Stimulated activated effector memory CD8-positive, alpha-beta T cell treated with anti-CD3 and anti-CD28 coated beads, Interleukin-12 subunit alpha, Interleukin-12 subunit beta, amount 100 ng/mL, for 72 hours (primary cell): ENCODE measurements around the gene CHCHD3.
"Not testable (repeated sequence)": the region's sequence is repeated elsewhere in the genome, so short reads cannot be mapped to it uniquely, and the experiment has no call there.

Experiments
- ATAC-seq: fragments of 150-1000 bp; cut with Tn5 transposase; 2 replicates; pipeline ENCODE4 v1.10.0; 2021
- DNase-seq, 2 donors: peaks; one replicate each; pipeline ENCODE4 v3.0.0; 2021 to 2022; ENCODE audit warnings: low spot score in 2 of 2
- H3K27ac Mint-ChIP-seq: one replicate; pipeline ENCODE4 v1.8.0; 2022; ENCODE audit warnings: mild to moderate bottlenecking, mixed read lengths
- H3K36me3 Mint-ChIP-seq: one replicate; pipeline ENCODE4 v1.8.0; 2022; ENCODE audit warnings: mild to moderate bottlenecking, mixed read lengths
- H3K4me1 Mint-ChIP-seq: one replicate; pipeline ENCODE4 v1.8.0; 2022; ENCODE audit warnings: mixed read lengths
- H3K4me3 Mint-ChIP-seq: one replicate; pipeline ENCODE4 v1.8.0; 2022; ENCODE audit warnings: mild to moderate bottlenecking, mixed read lengths
- H3K9me3 Mint-ChIP-seq: one replicate; pipeline ENCODE4 v1.8.0; 2022; ENCODE audit warnings: mixed read lengths

Gene CHCHD3

DNA sequence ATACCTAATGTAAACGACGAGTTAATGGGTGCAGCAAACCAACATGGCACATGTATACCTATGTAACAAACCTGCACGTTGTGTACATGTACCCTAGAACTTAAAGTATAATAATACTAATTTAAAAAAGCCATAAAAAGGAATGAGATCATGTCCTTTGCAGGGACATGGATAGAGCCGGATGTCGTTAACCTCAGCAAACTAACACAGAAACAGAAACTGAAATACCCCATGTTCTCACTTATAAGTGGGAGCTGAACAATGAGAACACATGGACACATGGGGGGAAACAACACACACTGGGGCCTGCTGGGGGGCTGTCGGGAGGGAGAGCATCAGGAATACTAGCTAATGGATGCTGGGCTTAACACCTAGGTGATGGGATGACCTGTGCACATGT, 176.8 kb downstream of the CHCHD3 start:
- Mint-ChIP-seq H3K4me3 (peak overlapping the region; percentile 36), H3K4me1 (peaks cover 11% of the 10 kb centered on the region), H3K27ac (peak overlapping the region; percentile 16)
- not testable (repeated sequence) for H3K9me3 Mint-ChIP-seq, DNase-seq, H3K36me3 Mint-ChIP-seq
- ATAC-seq, result peak; percentile 34

DNA sequence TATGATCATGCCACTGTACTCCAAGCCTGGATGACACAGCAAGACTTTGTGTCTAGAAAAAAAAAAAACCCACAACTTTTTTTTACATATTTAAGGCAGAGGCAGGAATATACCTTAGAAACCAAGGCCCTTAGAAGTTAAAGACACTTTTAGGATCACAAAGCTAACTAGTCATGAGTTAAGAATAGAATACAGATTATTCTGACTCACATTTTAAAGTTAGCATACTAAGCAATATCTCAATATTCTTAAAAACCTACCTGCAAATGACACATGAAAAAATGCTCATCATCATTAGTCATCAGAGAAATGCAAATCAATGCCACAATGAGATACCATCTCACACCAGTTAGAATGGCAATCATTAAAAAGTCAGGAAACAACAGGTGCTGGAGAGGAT, 177.7 kb downstream of the CHCHD3 start:
- peak; percentile 60 for ATAC-seq
- no peaks in the 10 kb centered on the region for H3K9me3 Mint-ChIP-seq
- DNase-seq, result no peak
- H3K4me1 Mint-ChIP-seq, result peaks cover 11% of the 10 kb centered on the region
- no peak overlapping the region for H3K27ac Mint-ChIP-seq
- no peak overlapping the region for H3K4me3 Mint-ChIP-seq
- H3K36me3 Mint-ChIP-seq, result peaks cover 6% of the 10 kb centered on the region

DNA sequence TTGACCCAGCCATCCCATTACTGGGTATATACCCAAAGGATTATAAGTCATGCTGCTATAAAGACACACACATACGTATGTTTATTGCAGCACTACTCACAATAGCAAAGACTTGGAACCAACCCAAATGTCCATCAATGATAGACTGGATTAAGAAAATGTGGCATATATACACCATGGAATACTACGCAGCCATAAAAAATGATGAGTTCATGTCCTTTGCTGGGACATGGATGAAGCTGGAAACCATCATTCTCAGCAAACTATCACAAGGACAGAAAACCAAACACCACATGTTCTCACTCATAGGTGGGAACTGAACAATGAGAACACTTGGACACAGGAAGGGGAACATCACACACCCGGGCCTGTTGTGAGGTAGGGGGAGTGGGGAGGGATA, 179.6 kb downstream of the CHCHD3 start:
- not testable (repeated sequence) for ATAC-seq, H3K4me3 Mint-ChIP-seq, H3K27ac Mint-ChIP-seq, DNase-seq, H3K36me3 Mint-ChIP-seq, H3K9me3 Mint-ChIP-seq
- peaks cover 11% of the 10 kb centered on the region for H3K4me1 Mint-ChIP-seq

DNA sequence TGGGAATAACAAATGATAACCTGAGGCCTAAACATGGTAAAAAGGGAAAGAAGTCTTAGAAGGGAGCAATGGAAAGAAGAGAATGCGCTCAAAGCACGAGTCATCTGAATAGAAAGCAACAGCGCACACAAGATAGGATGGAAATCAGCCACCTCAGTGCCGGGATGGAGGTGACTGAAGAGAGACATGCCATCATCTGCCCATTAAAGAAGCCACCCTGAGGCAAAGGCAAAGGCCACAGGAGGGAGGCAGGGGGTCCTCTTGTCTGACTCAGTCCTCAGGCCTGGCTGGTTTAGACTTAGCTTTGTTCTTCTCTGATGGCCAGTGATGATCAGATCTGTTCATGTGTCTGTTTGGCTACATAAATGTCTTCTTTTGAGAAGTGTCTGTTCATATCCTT, 180.6 kb downstream of the CHCHD3 start:
- H3K4me3 Mint-ChIP-seq, result no peak overlapping the region
- peaks cover 6% of the 10 kb centered on the region for H3K36me3 Mint-ChIP-seq
- ATAC-seq, result no peak

DNA sequence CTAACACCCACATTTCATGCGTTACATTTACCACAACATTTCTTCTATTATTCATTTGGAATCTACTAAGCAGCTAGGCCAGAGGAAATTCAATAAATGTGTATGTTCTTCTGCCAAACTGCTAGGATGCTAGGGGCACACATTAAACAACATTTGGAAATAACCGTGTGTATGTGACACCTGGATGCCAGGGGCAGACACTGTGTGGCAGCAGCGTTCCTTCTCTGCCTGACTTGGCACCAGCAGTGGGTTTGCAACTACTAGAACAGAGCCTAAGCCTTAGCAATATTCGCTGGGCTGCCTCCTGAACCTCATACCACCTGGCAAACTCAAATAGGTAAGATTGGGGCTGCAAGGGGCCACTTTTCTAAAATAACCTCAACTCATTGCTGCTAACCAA, 182.1 kb downstream of the CHCHD3 start:
- H3K9me3 Mint-ChIP-seq, result peaks cover 3% of the 10 kb centered on the region
- ATAC-seq (no peak), DNase-seq (no peak)
- no peak overlapping the region for H3K27ac Mint-ChIP-seq
- no peak overlapping the region for H3K4me3 Mint-ChIP-seq
- H3K4me1 Mint-ChIP-seq, result peaks cover 3% of the 10 kb centered on the region
- peaks cover 6% of the 10 kb centered on the region for H3K36me3 Mint-ChIP-seq

More for the DNA sequence above, 180.6 kb downstream of the CHCHD3 start:
- Mint-ChIP-seq H3K4me1 (peaks cover 11% of the 10 kb centered on the region), H3K9me3 (no peaks in the 10 kb centered on the region), H3K27ac (no peak overlapping the region)
- DNase-seq, result no peak

DNA sequence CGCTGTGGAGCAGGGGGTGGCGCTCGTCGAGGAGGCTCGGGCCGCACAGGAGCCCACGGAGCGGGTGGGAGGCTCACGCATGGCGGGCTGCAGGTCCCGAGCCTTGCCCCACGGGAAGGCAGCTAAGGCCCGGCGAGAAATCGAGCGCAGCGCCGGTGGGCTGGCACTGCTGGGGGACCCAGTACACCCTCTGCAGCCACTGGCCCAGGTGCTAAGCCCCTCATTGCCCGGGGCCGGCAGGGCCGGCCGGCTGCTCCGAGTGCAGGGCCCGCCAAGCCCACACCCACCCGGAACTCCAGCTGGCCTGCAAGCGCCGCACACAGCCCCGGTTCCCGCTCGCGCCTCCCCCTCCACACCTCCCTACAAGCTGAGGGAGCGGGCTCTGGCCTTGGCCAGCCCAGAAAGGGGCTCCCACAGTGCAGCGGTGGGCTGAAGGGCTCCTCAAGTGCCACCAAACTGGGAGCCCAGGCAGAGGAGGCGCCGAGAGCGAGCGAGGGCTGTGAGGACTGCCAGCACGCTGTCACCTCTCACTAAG, 183.2 kb downstream of the CHCHD3 start:
- not testable (repeated sequence) for DNase-seq, H3K4me1 Mint-ChIP-seq, H3K9me3 Mint-ChIP-seq, H3K27ac Mint-ChIP-seq, ATAC-seq, H3K4me3 Mint-ChIP-seq, H3K36me3 Mint-ChIP-seq

DNA sequence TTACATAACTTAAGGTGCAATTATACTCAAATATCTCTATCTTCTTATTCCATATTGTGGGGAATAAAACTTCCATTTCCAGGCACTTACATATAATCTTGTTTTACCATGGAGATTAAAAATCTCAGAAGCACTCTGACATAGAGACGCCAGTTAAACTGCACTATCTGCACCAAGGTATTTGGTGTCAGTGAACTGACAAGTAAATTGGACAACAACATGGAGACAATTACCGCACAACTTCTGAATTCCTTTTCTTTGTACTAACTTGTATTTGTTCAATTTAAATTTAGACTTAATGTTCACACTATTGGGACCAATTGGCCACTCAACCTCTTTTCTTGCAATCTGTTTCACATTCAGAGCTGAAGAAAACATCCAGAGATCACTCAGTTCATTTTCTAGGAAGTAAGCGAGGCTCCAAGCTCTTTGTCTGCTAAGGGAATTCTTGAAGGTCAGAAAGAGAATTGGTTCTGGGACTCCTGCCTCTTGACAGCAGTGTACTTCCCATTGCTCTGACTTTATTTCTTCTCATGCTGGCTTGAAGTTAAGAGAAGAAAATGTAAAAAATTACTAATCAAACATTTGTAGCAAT, 184.7 kb downstream of the CHCHD3 start:
- no peak overlapping the region for H3K4me3 Mint-ChIP-seq
- H3K9me3 Mint-ChIP-seq, result peaks cover 3% of the 10 kb centered on the region
- no peaks in the 10 kb centered on the region for H3K36me3 Mint-ChIP-seq
- no peak overlapping the region for H3K27ac Mint-ChIP-seq
- ATAC-seq, result no peak
- no peaks in the 10 kb centered on the region for H3K4me1 Mint-ChIP-seq
- no peak for DNase-seq

DNA sequence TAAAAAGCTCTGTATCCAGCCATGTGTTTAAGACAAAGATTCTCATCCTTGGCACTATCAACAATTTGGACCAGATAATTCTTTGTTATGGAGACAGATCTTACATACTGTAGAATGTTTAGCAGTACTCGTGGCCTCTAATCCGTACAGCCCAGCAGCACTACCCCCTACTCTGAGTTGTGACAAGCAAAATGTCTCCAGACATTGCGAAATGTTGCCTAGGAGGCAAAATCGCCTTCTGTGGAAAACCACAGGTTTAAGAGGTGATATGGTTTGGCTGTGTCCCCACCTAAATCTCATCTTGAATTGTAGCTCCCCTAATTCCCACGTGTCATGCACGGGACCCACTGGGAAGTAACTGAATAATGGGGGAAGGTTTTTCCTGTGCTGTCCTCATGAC, 186.7 kb downstream of the CHCHD3 start:
- peaks cover 3% of the 10 kb centered on the region for H3K9me3 Mint-ChIP-seq
- no peaks in the 10 kb centered on the region for H3K36me3 Mint-ChIP-seq
- no peak overlapping the region for H3K27ac Mint-ChIP-seq
- H3K4me3 Mint-ChIP-seq, result no peak overlapping the region
- no peaks in the 10 kb centered on the region for H3K4me1 Mint-ChIP-seq
- ATAC-seq (no peak), DNase-seq (no peak)

DNA sequence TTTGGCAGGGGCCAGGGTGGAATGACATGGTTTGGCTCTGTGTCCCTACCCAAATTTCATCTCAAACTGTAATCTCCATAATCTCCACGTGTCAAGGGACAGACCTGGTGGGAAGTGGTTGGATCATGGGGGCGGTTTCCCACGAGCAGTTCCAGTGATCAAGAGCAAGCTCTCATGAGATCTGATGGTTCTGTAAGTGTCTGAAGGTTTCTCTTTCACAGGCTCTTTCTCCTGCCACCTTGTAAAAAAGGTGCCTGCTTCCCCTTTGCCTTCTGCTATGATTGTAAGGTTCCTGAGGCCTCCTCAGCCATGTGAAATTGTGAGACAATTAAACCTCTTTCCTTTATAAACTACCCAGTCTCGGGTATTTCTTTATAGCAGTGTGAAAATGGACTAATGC, 188.3 kb downstream of the CHCHD3 start:
- Mint-ChIP-seq H3K27ac (no peak overlapping the region), H3K4me3 (no peak overlapping the region), H3K36me3 (no peaks in the 10 kb centered on the region), H3K9me3 (peaks cover 3% of the 10 kb centered on the region), H3K4me1 (no peaks in the 10 kb centered on the region)
- ATAC-seq (no peak), DNase-seq (no peak)

DNA sequence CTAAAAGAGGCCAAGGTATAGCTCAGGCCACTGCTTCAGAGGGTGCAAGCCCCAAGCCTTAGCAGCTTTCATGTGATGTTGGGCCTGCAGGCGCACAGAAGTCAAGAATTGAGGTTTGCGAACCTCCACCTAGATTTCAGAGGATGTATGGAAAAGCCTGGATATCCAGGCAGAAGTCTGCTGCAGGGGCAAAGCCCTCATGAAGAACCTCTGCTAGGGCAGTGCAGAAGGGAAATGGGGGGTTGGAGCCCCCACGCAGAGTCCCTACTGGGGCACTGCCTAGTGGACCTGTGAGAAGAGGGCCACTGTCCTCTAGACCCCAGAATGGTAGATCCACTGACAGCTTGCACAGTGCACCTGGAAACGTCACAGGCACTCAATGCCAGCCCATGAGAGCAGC, 189.1 kb downstream of the CHCHD3 start:
- not testable (repeated sequence) for H3K4me3 Mint-ChIP-seq, H3K4me1 Mint-ChIP-seq, DNase-seq, H3K36me3 Mint-ChIP-seq, H3K9me3 Mint-ChIP-seq, H3K27ac Mint-ChIP-seq, ATAC-seq

DNA sequence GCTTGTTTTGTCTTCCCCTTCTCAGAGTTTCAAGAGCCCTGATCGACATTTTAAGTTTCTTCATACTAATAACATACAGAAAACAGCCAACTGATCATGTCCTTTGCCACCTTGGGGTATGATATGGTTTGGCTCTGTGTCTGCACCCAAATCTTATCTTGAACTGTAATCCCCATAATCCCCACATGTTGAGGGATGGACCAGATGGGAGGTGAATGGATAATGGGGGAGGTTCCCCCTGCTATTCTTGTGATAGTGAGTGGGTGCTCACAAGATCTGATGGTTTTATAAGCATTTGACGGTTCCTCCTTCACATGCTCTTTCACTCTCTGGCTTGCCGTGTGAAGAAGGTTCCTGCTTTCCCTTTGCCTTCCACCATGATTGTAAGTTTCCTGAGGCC, 190.3 kb downstream of the CHCHD3 start:
- ATAC-seq (no peak), DNase-seq (no peak)
- peaks cover 4% of the 10 kb centered on the region for H3K36me3 Mint-ChIP-seq
- H3K27ac Mint-ChIP-seq, result no peak overlapping the region
- no peaks in the 10 kb centered on the region for H3K4me1 Mint-ChIP-seq
- H3K9me3 Mint-ChIP-seq, result peaks cover 3% of the 10 kb centered on the region
- H3K4me3 Mint-ChIP-seq, result no peak overlapping the region

DNA sequence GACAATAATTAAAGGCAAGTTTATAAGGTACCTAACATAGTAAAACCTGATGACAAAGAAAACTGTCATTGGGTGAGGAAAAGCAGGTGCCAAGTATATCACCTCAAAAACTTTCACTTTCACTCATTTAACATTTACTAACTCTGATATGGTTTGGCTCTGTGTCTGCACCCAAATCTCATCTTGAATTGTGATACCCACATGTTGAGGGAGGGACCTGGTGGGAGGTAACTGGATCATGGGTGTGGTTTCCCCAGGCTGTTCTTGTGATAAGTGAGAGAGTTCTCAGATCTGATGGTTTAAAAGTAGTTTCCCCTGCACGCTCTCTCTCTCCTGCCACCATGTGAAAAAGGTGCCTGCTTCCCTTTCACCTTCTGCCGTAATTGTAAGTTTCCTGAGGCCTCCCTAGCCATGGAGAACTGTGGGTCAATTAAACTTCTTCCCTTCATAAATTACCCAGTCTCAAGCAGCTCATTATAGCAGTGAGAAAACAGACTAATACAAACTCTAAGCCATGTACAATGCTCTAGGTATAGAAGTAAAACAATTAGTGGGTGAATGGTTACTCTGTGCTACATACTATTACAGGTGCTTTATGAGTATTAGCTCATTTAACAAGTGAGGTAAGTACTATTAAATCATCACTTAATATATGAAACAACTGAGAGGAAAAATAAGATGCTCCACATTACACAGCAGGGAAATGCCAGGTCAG, 199.0 kb downstream of the CHCHD3 start:
- H3K4me1 Mint-ChIP-seq, result peaks cover 29% of the 10 kb centered on the region
- no peak for DNase-seq
- ATAC-seq, result peak; percentile 72
- no peaks in the 10 kb centered on the region for H3K9me3 Mint-ChIP-seq
- H3K27ac Mint-ChIP-seq, result no peak overlapping the region
- H3K4me3 Mint-ChIP-seq, result no peak overlapping the region
- H3K36me3 Mint-ChIP-seq, result peaks cover 3% of the 10 kb centered on the region

DNA sequence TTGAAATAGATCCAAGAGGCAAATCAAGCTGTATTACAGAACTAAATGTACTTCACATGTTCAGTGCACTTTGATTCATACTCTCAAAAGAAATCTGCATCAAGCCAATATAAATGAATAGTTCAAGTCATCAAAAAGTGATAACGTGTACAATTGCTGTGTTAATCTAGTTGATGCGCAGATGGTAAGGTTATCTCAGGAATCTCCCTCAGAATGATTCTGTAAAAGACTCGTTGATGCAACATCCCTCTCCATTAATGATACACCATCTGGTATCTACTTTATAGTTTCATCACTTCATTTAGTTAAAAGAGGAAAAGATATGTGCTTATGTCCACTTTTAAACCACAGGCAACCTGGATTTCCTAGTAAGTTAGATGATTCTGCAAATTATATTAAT, 200.6 kb downstream of the CHCHD3 start:
- ATAC-seq, result no peak
- Mint-ChIP-seq H3K4me3 (no peak overlapping the region), H3K4me1 (peaks cover 29% of the 10 kb centered on the region), H3K27ac (no peak overlapping the region), H3K36me3 (no peaks in the 10 kb centered on the region), H3K9me3 (no peaks in the 10 kb centered on the region)
- DNase-seq, result no peak

DNA sequence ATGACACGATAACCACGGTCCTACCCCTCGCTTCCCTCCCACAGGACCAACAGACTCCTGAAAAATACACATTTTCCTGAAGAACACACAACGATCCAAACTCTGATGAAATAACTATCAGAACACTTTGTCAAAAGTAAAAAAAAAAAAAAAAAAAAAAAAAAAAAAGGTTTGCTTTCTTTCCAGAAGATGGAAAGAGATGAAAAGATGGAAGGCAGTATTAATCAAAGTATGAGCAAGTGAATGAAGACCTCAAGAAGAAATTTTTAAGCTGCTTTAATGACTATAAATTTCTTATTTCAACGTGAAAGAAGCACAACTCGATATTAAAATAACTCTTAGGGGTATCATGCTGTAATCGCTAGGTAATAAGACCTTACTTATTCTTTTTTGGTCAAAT, 202.3 kb downstream of the CHCHD3 start:
- ATAC-seq, result no peak
- Mint-ChIP-seq H3K27ac (no peak overlapping the region), H3K36me3 (no peaks in the 10 kb centered on the region), H3K4me1 (peaks cover 24% of the 10 kb centered on the region), H3K4me3 (no peak overlapping the region), H3K9me3 (no peaks in the 10 kb centered on the region)
- no peak for DNase-seq

DNA sequence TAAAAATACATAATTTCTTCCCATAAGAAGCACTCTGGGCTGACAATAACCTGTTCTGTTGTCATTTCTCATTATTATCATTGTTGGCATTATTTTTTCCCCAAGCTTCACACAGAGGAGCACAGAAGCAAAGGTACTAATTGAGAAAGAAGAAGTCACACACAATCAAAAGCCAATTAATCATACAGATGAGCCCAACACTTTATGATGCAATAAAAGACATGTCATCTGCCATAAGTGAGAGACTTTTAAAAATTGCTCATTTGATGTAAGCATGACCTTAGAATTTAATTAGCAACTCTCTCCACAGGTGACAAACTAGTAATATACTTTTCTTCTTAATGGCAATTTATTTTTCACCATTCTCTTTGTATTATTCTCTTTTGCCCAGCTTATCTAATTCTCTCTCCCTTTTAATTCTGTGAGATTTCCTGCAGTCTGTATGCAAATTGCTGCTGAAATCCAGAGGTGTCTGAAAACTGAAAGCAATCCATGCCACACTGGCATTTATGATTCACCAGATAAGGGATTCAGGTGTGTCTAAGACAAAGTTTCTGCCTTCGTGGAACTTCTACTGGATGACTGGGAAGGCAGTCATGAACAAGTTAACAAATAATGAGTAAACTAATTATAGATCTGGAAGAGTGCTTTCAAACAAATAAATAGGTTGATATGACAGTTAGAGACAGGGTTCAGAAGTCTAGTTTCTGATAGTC, 203.5 kb downstream of the CHCHD3 start:
- H3K4me1 Mint-ChIP-seq, result peaks cover 13% of the 10 kb centered on the region
- no peak overlapping the region for H3K27ac Mint-ChIP-seq
- no peaks in the 10 kb centered on the region for H3K36me3 Mint-ChIP-seq
- ATAC-seq (no peak), DNase-seq (no peak)
- H3K9me3 Mint-ChIP-seq, result no peaks in the 10 kb centered on the region
- no peak overlapping the region for H3K4me3 Mint-ChIP-seq

DNA sequence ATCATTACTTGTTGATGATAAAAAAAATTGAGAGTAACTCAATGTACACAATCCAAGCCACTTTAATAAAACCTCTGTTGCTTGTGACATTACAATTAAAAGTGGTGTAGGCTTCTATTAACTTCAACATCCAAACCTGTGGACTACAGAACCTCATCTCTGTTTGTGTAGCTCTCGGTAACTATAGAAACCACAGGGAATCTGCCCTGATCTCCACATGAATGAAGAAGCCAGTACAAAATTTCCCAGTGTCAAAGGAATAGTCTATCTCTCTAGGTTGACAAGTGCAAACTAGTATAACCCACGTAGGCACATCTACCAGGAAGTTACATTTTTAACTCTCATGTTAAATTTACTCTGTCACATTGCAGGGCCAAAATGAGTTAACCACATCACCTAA, 204.3 kb downstream of the CHCHD3 start:
- no peak overlapping the region for H3K27ac Mint-ChIP-seq
- DNase-seq (no peak), ATAC-seq (no peak)
- H3K4me3 Mint-ChIP-seq, result no peak overlapping the region
- H3K9me3 Mint-ChIP-seq, result no peaks in the 10 kb centered on the region
- H3K4me1 Mint-ChIP-seq, result peaks cover 5% of the 10 kb centered on the region
- no peaks in the 10 kb centered on the region for H3K36me3 Mint-ChIP-seq
